Choroid plexus epithelial cell (primary cell): ENCODE results near the gene BMPER.

Source experiments
- DNase-seq: peaks from one replicate; pipeline ENCODE4 v3.0.0-alpha.2; 2010; ENCODE audit warnings: low read depth
- H3K4me3 ChIP-seq: 2 replicates; pipeline ENCODE4 v1.5.1; 2011; ENCODE audit warnings: low read depth, mild to moderate bottlenecking, control low read depth, low read length, moderate library complexity
- CTCF ChIP-seq: conservative IDR thresholded peaks from 2 replicates; pipeline ENCODE4 v1.5.1; 2011; ENCODE audit warnings: low read depth, mild to moderate bottlenecking, control low read depth, inconsistent platforms, low read length, moderate library complexity

BMPER gene

GRCh38 chr7:34108165-34108564, 202.8 kb downstream of the BMPER start:
- TF ChIP-seq CTCF: no peak
- DNase-seq: peak; percentile 82
- no peak overlapping the region for H3K4me3 ChIP-seq

GRCh38 chr7:34109936-34110780, 204.8 kb downstream of the BMPER start:
- H3K4me3 ChIP-seq: no peak overlapping the region
- TF ChIP-seq CTCF: no peak
- DNase-seq: no peak

- no peak overlapping the region for H3K4me3 ChIP-seq
- TF ChIP-seq CTCF: no peak
- DNase-seq: no peak
Observed at GRCh38 chr7:34111031-34111430, 205.7 kb downstream of the BMPER start.

GRCh38 chr7:34115503-34115902, 210.2 kb downstream of the BMPER start:
- no peak overlapping the region for H3K4me3 ChIP-seq
- TF ChIP-seq CTCF: no peak
- DNase-seq: no peak

GRCh38 chr7:34117573-34117972, 212.2 kb downstream of the BMPER start:
- H3K4me3 ChIP-seq: no peak overlapping the region
- no peak for TF ChIP-seq CTCF
- no peak for DNase-seq

GRCh38 chr7:34121366-34121765, 216.0 kb downstream of the BMPER start:
- H3K4me3 ChIP-seq: no peak overlapping the region
- TF ChIP-seq CTCF: no peak
- DNase-seq: no peak

GRCh38 chr7:34123316-34123715, 218.0 kb downstream of the BMPER start:
- TF ChIP-seq CTCF: no peak
- no peak overlapping the region for H3K4me3 ChIP-seq
- DNase-seq: no peak
